HFF-Myc (cell line): ENCODE results near the gene ECHDC3.
"Not testable (repeated sequence)": the region's sequence is repeated elsewhere in the genome, so short reads cannot be mapped to it uniquely, and the experiment has no call there.

Source experiments
- DNase-seq: peaks from one replicate; pipeline ENCODE4 v3.0.0-alpha.2; 2011; ENCODE audit warnings: low read depth; ENCODE audit errors: extremely low read depth
- H3K4me3 ChIP-seq: replicated peaks from 2 replicates; pipeline ENCODE4 v1.5.1; 2011; ENCODE audit warnings: low read depth, mild to moderate bottlenecking, control low read depth, low read length
- CTCF ChIP-seq: IDR thresholded peaks from 2 replicates; pipeline ENCODE4 v1.5.1; 2012; ENCODE audit warnings: mild to moderate bottlenecking, low read depth, low read length, control low read depth; ENCODE audit errors: missing control alignments

ECHDC3 gene

GRCh38 chr10:11707624-11708350 is 34.4 kb upstream of the ECHDC3 start:
- no peak overlapping the region for H3K4me3 ChIP-seq

DNA sequence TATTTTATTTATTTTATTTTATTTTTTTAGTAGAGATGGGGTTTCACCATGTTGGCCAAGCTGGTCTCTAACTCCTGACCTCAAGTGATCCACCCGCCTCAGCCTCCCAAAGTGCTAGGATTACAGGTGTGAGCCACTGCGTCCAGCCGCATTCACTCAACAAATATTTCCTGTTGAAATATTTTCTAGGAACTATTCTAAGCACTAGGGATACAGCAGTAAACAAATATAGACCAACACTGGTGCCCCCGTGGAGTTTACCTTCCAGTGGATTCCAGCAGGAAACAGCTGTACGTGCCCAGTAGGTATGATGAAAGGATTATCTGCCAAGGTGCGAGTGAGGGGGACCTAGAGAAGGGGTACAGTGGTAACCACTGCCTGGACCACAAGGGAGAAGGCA is 33.4 kb upstream of the ECHDC3 start:
- H3K4me3 ChIP-seq, DNase-seq: not testable (repeated sequence)

More at GRCh38 chr10:11707624-11708350, 34.4 kb upstream of the ECHDC3 start:
- TF ChIP-seq CTCF: no peak
- DNase-seq: no peak

- no peak overlapping the region for H3K4me3 ChIP-seq
- no peak for DNase-seq
- no peak for TF ChIP-seq CTCF
Measured at GRCh38 chr10:11712744-11713143, 29.4 kb upstream of the ECHDC3 start.

GRCh38 chr10:11713186-11713743 is 28.9 kb upstream of the ECHDC3 start:
- DNase-seq: no peak
- no peak overlapping the region for H3K4me3 ChIP-seq
- TF ChIP-seq CTCF: no peak

DNA sequence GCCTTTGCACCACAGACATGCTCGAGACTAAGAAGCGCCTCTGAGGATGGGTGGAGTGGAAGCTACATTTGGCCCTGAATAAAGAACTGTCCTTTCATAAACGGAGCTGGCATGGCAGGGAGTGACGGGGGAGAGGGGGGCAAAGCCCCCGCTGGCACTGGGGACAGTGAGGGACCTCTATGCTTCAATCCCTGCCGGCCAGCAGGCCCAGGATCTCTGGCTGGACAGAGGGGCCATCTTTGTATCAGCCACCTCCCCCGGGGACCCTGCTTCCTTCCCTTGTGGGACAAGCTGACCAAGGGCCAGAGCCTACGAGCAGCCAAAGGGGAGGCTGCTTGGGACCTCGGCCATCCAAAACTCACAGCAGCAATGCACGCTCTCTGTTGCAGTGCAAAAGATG is 28.2 kb upstream of the ECHDC3 start:
- no peak for DNase-seq

GRCh38 chr10:11714750-11715365 is 27.3 kb upstream of the ECHDC3 start:
- DNase-seq: no peak
- no peak overlapping the region for H3K4me3 ChIP-seq
- TF ChIP-seq CTCF: no peak

More for the DNA sequence above, 28.2 kb upstream of the ECHDC3 start:
- no peak for TF ChIP-seq CTCF
- H3K4me3 ChIP-seq: no peak overlapping the region

DNA sequence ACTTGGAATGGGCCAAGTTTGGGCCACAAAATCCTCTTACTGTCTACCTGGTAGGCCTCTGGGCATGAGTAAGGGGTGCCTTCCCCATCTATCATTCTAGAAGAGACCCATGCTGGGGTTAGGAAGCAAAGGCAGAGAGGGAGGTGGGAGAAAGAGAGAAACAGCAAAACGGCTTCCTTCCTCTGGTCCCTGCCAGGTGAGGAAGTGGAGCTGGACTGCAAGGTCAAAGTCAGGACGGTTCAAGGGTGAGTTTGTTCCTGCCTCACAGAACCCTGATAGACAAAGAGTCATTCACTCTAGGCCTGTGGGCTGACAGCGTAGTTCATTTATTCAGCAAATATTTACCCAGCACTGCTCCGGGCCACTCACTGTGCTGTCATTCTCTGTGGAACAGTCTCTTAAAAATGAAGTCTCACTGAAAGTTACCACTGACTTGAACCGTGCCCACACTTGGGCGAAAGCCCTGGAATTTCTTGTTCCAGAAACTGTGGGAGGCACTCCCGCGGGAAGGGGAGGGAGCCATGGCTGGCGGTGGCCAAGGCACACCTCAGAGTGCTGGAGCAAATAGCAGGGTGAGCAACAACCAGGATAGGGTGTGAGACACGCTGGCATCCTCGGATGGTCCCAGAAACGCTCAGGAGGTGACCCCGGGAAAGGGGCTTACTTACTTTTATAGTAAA is 26.2 kb upstream of the ECHDC3 start:
- TF ChIP-seq CTCF: no peak
- DNase-seq: no peak
- no peak overlapping the region for H3K4me3 ChIP-seq
